HG02884 (cell line): ENCODE measurements around the gene C18orf63.
"Not testable (repeated sequence)": the region's sequence is repeated elsewhere in the genome, so short reads cannot be mapped to it uniquely, and the experiment has no call there.

Experiments
- ATAC-seq: cut with Tn5 transposase; IDR thresholded peaks from one replicate; pipeline ENCODE4 v1.9.1; 2021; ENCODE audit warnings: mild to moderate bottlenecking, moderate library complexity; ENCODE audit not compliant: unreplicated experiment

C18orf63 gene

DNA sequence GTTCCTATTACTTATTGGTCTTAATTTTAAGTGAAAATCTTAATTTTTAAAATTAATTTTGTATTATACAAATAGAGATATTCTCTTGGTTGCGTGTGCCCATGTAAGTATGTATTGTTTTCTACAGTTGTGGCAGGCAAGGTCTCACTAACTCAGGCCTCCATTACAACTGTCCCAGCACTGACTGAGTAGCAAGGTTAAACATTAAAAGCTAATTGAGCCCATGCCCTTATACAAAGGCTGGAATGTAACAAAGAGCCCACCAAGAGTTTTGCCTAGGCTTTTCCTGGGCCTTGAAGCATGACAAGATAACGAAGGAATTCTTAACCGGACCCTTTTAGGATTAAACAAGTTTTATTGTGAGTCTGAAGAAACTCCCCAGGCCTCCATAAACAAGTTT is 11.2 kb downstream of the C18orf63 start:
- ATAC-seq: not testable (repeated sequence)

DNA sequence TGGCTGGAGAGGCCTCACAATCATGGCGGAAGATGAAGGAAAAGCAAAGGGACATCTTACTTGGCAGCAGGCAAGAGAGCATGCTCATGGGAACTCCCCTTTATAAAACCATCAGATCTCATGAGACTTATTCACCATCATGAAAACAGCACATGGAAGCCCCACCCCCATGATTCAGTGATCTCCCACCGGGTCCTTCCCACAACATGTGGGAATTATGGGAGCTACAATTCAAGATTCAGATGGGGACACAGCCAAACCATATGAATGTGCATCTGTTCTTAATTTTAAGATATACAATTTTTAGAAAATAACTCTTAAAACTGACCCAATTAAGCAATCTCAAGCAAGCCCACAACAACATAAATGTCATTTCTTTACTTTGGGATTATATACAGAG is 12.6 kb downstream of the C18orf63 start:
- no peak for ATAC-seq

DNA sequence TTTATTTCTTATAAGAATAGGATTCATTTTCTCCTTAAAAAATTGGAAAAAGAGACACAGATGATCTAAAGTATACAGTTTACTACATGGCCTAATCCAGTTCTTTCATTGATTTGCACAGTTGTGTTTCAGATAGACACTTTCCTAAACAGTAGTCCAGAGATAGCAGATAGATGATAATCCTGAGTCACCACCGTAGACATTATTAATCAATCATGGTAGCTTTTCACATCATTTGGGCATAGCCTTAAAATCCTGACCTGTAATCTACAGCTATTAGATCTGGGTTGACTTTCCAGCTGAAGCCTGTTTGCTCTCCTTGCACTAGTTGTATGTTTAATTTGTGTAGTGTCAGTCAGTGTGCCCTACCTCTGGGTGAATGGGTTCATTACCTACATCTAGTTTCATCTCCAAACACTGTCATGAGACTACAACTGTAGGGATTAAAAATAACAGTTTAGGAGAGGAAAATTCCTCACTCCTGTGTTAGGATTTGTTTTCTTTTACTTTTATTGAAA is 14.1 kb downstream of the C18orf63 start:
- ATAC-seq: no peak

DNA sequence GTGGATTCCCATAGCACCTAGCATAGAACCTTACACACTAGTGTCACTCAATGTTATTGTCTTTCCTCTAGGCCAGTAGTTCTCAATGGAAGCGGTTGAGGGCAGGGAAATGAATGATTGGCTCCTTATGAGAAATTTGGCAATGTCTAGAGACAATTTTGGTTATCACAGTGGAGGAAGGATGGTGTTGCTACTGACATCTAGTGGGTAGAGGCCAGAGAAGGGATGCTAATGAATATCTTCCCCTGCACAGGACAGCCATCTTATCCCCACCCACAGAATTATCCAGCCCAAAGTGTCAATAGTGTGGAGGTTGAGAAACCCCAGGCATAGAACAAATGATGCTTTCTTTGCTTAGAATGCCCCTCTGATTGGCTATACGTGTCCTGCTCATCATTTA is 15.8 kb downstream of the C18orf63 start:
- ATAC-seq: no peak

DNA sequence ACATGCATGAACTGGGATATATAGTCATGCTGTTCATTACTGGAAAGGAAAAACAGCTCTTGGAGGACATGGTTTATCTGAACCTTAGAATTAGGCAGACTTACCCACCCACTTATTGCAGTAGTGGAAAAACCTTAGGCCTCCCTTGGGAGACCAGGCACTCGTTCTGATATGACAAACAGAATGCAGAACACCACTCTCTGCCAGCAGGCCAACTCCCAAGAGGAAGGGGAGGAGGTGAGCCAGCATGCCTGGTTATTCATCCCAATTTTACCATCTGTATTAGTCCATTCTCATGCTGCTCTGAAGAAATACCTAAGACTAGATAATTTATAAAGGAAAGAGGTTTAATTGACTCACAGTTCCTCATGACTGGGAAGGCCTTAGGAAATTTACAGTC is 17.5 kb downstream of the C18orf63 start:
- ATAC-seq: no peak

DNA sequence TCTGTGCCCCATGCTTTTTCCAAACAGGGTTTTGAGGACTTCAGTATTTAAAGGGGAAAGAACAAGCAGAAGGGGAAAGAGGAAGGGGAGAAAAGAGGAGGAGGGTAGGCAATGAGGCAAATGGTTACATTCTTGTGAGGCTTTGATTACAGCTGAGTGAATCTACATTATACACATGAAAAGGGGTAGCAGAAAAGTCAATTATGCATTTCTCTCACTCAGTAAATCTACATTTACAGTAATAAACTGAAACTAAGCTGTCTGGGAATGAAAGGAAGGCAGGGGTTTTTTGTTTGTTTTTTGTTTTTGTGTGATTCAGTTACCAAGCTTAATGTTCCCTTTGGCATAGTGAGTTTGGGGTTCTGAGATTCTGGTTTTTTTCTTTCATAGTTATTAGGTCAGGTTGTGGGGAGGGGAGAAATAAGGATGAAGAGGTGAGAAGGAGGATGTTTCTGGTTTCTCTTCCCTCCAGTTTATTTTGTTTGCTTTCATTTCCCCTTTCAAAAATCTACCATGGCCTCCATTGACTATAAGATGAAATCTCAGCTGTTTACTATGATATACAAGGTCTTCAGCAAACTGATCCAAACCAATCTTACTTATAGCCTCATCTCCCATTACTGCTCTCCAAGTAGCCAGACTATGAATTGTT is 18.7 kb downstream of the C18orf63 start:
- peak; percentile 69 for ATAC-seq

DNA sequence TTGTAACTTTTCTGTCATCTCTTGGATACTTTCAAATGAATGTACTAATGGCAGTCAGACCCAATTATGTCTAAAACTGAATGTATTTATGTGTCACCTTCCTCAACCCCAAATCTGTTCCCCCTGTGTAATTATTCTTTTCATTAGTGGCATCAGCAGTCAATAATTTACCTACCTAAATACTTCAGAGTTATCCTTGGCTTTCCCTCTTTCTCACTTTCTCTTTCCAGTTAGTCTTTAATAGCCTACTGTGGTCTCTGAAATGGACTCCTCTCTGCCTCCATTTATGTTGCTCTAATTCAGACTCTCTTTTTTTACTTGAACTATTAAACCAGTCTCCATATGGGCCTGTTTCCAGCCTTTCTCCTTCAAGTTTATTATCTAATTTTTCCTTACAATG is 21.0 kb downstream of the C18orf63 start:
- ATAC-seq: no peak

DNA sequence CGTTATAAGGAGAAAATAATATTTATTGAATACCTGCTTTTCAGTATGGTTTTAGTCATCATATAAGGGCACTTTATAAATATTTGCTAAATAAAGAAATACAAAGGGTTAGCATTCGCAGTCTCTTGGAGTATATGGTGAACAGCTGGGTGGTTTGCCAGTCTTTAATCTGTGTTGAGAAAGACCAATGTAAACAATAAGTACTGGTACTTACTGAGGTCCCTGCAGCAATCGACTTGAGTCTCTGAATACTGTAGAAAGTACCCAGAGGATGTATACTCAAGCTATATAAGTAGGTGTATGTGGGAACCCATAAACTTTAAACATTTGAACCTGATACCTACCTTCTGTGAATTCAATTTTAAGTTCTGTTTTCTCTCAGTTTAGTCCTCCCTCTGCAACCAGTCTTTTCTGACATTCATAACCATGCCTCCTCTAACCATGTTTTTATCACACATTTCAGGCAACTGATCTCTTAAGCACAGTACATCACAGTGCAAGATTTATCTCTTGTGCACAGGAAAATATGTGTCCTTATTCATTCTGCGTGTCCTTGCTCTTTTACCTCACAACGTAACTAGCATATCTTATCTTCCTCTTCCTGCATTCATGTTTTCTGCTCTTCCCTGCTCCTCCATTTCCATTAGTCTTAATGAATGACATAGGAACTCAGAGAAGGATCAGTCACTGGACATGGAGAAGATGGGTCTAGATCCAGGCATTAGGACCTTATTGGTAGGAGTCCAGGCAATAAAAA is 21.7 kb downstream of the C18orf63 start:
- no peak for ATAC-seq

DNA sequence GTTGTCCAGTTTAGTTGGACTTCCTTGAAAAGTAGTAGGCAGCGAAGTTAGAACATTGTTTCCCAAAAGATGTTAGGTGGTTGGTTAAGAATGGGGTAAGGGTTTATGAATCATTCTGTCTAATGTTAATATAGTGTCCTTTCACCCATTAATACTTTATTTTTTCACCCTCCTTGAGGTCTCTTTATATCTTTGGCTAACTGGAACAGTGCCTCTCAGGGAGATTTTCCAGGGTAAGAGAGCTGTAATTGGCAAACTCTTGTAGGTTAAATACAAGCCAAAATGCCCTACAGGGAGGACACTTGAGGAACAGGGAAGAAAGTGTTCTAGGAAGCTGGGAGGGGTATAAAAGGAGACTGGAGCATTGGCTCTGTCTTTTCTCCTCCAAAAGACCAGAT is 22.3 kb downstream of the C18orf63 start:
- no peak for ATAC-seq

DNA sequence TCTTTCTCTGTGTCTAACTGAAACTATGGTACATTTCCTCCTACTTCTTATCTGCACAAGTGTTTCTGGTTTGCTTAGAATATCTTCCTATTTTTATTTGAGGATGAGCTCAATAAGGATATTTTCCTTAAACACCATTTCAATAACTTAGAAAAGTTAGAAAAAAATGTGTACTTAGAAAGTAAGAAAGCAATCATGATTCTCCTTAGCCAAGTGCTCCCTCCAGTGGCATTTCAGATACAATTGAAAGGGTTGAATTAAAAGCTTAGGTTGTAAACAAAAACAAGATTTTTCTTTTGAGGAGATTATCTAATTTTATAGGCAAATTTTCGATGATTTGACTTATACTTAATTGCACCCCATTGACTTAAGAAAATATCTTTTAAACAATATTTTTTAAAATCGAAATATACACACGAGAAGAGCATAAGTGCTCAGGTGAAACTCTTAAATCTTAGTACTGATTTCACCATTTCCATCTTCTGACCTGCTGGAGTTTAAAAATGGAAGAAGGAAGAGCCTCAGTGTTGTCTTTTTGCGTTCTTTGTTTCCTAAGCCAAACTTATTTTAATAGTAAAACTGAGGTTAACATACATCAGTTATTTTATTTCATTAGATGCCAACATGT is 26.9 kb downstream of the C18orf63 start:
- ATAC-seq: no peak

DNA sequence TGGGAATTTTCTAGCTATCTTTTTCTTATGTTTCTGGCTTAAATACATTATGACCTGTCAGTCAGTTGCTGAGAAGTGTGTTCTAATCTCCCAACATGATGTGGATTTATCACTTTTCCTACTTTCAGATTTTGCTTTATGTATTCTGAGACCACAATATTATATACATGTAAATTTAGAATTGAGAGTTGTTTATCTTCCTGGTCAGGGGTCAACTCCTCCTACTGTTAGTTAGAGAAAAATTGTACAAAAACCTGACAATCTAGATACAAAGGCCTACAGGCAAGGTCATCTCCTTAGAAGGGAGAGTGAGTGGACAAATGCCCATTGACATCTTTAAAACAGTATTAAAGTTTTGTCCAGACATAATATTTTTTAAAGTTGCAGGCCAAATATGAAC is 30.6 kb downstream of the C18orf63 start:
- no peak for ATAC-seq

DNA sequence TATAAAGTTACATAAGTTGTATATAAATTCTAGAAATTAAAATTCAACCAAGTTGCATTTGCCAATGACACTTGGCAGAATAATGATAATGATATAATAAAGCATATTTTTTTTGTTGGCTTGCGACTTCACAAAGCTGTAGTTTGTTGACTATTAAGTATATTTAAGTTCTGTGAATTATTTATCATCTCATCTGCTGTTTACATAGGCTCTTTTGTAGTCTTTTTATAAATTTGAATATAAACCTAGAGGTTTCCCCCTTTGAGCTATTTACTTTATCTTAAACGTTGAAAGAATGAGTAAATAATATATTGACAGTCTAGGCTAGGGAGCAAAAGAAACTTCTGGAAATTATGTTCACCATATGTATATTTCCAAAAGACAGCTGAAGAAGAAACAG is 32.9 kb downstream of the C18orf63 start:
- ATAC-seq: no peak

DNA sequence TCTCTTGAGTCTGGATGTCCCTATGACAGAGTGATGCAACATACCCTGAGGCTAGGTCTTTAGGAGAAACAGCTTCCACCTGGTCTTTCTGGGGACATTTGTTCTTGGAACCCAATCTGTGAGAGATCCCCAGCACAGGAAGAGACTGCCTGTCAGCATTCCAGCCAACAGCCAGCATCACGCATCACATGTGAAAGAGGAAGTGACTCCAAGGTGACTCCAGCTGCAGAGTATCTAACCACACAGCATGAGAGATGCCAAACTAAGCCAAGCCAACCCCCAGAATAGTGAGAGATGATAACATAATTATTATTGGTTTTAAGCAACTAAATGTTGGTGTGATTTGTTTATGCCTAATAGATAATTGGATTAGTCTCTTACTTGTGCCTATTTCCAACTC is 35.7 kb downstream of the C18orf63 start:
- ATAC-seq: peak; percentile 77

DNA sequence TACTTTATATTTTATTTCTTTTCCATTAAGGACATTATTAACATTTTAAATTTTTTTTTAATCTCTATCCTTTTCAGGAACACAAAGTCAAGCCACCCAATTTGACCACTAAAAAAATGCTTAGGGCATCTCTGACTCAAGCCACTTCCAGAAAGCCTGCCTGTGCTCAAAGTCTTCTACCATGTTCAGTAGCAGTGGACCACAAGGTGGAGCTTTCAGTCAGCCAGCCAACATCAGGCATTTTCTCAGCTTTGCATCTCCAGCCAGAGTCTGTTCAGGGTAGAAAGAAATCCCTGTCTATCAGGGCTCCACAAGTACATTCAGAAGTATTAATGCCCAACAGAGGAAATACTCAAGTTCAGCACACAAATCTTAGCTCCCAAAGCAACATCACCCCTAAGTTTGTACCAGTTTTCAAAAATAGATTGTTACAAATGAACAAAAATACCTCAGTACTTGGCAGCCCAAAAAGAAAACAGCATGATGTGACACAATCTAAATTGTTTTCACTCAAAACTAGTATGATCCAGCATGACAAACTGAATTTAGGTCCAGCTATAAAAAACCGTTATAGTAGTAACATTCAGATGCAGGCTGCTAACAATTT is 37.6 kb downstream of the C18orf63 start:
- peak; percentile 68 for ATAC-seq

DNA sequence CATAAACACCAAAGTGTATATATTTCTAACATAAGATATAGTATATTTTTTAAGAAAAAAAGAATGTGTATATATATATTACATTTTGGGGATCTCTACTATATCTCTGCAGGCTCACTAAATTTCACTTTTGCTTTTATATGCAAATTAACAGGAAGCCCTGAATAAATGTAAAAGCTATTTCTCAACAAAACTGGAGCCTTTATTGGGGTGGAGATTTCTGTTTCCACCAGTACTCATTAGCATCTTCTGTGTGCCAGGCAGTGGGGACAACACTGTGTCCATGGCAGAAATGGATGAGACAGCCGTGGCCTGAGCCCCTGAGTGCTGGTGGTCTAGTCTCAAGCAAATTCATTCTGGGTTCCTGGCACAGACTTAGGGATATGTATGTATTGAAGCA is 41.3 kb downstream of the C18orf63 start:
- peak; percentile 50 for ATAC-seq

DNA sequence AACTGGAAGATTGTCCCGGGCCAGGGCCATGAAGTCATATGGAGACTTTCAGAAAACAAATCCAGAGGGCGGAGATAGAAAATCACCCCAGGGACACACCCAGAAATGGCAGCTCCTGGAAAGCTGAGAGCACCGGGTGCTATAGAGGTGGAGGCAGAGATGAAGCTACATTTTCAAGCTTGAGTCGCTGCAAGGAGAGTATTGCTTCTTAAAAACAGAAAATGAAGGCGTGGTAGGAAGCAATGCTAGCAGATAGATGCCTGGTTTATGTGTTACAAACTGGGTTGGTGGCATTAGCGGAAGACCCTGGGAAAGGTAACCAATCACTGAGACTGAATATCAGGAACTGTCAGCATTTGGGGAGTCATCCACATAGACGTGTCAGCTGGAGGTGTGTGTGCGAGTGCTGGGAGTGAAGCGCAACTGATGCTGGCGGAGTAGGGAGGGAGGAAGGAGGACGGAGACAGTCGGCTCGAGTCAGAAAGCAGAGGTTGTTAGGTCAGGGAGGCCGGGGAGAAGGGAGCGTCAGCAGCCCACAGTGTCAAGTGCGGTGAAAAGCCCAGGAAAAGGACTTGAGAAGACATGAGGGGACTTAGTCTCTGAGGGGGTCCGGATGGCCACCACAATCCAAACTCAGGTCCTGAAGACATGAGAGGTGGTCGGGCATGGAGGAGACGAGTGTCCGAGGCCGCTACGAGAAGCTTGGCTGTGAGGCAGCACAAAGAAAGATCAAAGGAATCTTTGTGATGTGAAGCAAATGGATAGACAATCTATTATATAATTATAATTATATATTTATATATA is 45.4 kb downstream of the C18orf63 start:
- no peak for ATAC-seq

DNA sequence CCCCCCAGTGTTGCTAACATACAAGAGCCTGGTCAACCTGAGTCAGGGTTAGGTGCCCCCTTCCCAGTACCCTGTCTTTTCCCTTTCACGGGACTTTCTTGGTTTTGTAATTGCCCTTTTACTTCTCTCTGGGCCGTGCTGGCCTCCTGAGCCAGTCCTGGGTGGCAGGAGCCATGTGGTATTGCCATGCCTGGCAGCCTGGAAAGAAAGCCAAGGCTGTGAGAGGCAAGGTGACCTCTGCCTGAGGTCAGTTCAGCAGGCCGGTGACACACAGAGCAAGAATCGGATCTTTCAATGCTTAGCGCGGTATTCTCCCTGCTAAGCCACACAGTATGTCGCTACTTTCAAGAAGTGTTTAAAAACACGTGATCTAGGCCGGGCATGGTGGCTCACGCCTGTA is 52.3 kb downstream of the C18orf63 start:
- ATAC-seq: no peak

DNA sequence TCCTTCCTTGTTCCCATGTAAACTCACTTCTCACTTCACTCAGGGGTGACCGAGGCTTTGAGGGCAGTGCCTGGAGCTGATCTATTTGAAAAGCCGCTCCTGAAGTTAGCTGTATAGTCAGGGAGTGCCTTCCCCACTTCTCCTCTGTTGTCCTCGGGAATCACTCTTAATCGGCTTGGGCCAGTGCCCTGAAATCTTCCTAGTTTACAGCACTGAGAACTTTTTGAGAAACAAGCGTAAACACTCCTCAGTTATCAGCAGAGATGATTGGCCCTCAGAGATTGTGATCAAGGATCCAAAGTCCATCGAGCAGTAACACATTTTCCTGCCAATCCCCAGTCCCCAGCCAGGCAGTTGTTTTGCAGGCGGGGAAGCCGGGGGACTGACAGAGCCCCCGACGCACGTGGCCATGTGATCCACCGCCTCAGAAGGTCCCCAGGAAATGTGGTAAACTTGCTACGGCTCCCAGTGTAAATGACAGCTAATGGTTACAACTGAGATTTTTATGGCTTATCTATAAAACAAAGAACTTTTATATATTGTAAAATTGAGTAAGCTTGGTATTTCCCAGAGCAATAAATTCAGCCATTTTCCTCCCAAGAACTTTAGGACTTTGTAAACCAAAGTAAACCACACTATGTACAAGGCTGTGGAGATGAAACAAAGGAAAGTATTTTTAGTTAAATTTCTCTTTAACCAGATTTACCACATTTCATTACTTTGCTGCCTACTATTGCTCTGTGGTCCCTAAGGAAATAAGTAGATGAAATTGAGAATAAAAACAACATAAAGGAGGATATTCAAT is 53.5 kb downstream of the C18orf63 start:
- no peak for ATAC-seq

DNA sequence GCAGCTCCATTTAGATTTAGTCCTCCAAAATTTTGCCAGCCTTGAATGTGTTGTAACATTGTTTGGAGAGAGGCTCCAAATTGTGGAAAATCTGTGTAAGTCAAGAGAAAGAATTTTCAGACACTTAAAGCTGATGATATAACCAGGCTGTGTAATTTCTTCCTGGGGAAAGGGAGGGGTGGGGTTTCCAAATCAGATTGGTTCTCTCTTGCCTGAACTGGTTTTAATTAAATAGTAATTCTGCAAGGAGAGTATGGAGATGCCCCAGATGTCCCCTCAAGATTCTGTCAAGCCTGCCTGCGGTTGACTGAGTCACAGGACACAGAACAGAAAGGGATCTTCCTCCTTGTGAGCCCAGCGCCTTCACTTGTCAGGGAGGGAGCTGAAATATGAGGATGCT is 54.5 kb downstream of the C18orf63 start:
- no peak for ATAC-seq

DNA sequence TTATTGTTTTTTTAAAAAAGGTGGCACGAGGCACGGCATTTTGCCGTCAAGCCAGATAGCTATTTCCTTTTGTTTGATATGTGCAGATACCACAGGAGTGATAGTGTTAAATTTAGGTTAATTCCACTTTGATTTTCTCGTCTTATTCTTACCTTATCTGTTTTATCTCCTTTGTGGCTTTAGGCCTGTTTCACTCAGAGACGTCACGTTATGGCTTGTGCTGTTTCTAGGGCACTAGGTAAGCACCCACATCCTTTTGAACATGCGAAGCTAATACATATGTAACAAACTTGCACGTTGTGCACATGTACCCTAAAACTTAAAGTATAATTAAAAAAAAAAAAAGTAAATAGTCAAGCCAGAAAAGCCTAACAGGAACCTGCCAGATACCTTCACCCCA is 57.8 kb downstream of the C18orf63 start:
- no peak for ATAC-seq
